GM10847 (cell line): ENCODE data around the gene URI1.

Source experiments
- POLR2A ChIP-seq: IDR thresholded peaks from 2 replicates; pipeline ENCODE4 v1.6.1; 2011; ENCODE audit not compliant: insufficient read length; ENCODE audit errors: extremely low read depth

The URI1 gene, protein sequence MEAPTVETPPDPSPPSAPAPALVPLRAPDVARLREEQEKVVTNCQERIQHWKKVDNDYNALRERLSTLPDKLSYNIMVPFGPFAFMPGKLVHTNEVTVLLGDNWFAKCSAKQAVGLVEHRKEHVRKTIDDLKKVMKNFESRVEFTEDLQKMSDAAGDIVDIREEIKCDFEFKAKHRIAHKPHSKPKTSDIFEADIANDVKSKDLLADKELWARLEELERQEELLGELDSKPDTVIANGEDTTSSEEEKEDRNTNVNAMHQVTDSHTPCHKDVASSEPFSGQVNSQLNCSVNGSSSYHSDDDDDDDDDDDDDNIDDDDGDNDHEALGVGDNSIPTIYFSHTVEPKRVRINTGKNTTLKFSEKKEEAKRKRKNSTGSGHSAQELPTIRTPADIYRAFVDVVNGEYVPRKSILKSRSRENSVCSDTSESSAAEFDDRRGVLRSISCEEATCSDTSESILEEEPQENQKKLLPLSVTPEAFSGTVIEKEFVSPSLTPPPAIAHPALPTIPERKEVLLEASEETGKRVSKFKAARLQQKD

DNA sequence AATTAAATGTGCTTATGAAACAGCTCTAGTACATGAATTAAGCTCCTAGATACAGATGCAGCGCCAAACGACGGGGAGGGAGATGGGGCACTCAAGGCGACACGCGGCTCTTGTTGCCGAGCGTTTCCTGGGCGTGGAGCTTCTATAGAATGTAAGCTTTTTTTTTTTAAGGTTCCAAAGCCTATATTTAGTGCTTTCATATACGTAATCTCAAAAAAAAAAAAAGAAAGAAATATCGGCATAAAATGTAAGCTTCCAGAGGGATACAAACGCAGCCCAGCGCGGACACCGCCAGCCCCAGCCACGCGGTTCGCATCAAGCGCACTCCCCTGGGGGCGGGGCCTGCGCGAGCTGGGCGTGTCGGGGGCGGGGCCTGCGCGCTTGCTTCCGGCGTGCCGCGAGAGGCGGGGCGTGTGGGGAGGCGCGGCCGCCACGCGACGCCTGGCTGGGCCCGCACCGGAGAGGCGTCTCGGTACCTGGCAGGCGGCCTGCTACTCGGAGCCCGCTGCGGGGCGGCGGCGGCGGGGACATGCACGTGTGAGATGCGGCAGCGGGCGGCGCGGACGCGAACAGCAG lies at the start of gene URI1:
URI1 (plus strand) TSS at position 412 of the 576 bp plus-strand sequence. CDS start 309 bp downstream, outside the sequence.
- TF ChIP-seq POLR2A = peak; percentile 67

DNA sequence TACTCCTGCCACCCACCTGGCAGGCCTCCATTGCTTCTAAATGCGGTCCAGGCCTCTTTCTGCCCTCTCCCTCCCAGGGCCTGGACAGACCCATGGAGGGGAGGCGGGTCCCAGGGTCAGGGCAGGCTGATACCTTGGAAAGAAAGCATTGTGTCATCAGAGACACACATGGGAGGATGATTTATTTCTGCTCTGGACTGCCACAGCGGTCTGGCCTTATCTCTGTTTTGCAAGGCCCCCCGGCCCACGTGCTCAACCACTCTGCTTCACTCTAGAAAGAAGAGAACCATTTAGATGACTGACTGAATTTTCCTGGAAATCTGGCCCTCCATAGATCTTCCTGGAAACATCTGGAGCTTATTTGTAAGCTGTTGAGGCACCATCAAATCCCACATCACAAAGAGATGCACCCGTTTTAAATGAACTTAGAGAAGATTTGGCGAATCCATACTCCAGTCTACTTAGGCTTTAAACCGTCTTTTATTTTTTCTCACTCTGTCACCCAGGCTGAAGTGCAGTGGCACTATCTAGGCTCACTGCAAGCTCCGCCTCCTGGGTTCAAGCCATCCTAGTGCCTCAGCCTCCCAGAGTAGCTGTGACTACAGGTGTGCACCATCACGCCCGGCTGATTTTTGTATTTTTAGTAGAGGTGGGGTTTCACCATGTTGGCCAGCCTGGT lies 48.3 kb upstream of the URI1 start:
- TF ChIP-seq POLR2A = no peak

DNA sequence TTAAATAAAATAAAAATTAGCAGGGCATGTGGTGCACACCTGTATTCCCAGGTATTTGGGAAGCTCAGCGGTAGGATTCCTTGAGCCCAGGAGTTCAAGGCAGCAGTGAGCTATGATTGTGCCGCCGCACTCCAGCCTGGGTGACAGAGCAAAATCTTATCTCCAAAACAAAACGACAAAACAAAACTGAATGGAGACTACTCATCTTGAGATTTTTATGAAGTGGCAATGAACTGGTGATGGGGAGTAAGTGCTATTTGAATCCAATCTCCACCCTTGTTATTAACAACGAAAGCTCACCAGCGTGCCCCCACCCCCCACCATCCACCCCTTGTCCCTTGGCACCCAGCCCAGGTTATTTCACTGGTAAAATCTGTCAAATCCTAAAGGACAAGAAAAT lies 45.2 kb upstream of the URI1 start:
- no peak for TF ChIP-seq POLR2A

DNA sequence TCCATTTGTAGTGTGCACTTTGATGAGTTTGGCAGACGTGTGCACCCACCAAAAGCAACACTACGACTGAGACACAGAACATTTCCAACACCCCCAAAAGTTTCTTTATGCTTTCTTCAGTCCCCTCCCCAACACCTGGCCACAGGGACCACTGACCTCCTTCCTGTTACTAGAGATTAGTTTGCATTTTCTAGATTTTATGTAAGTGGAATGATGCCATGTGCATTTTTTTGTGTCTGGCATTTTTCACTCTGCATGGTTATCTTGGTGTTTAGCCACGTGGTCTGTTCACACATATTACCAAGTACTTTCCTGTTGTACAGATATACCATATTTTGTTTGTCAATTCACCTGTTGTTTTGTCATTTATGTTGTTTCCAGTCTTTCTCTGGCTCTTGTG lies 44.6 kb upstream of the URI1 start:
- TF ChIP-seq POLR2A = no peak

DNA sequence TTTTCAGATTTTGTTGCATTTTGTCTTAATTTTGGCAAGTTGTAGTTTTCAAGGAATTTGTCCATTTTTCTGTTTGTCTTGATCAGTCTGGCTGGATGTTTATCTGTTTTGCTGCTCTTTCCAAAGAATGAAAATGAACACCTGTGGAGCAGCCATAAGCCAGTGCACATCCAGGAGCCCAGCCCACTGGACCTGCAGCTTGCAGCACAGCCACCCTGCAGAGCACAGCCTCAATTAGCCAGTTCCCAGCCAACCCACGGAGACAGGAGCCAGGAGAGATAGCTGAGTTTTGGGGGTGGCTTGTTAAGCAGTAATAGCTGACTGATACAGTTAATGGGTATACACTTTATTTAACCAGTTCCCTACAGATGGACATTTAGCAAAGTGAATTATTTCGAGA lies 38.0 kb upstream of the URI1 start:
- no peak for TF ChIP-seq POLR2A

DNA sequence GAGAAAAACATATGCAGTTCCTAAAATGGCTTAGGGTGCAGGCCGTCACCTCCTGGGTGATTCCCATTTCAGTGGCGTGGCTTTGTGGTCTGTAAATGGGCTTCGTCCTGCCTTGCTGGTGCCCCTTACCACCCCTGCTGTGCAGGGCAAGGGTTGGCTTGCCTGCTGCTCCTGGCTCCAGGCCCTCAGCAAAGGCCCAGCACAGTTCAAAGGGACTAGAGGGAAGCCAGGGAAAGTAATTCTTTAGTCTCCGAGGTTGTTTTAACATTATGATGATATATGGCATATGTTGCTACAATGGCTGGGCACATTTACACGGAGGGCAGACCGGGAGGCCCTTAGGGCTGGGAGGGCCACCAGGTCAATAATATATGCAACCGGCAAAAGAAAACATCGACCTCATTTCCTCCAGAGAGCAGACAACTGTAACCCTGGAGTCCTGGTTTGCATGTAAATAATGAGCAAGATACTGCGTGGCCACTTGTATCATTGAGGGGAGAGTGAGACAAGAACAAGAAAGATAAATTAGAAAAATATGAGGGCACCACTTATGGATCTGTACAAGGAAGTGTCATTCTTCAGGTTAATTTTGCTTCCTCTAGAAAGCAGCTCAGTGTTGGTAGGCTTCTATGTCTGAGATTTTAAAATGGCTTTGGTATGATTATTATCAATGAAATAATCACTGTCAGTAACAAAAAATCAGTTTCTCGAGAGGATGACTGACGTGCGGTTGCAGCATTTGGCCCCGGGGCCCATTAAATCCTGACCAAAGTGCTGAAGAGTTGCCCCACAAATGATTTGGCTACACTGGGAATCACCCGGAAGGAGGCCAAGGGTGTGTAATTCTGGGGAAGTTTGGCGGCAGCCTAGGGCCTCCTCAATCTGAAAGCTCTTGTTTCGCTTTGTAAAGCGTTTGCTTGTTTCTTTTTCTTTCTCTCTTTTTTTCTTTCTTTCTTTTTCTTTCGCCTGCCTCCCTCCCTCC lies 32.8 kb upstream of the URI1 start:
- no peak for TF ChIP-seq POLR2A

DNA sequence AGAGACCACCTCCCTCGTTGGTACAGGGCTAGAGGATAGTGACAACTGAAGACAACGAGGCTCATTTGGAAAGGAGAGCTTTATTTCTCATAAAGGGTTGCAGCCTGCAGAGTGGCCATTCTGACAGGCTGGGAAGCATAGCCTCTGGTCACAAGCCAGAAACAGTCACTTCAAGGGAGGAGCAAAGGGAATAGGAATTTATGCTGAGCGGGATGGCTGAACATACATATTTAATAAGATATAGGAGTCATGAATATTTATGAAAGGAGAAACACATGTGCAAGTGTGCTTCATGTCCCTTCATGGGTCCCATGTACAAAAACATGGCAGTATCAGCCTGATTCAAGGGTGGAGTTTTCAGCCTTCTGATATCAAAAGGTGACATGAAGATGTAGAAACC lies 27.1 kb upstream of the URI1 start:
- no peak for TF ChIP-seq POLR2A

DNA sequence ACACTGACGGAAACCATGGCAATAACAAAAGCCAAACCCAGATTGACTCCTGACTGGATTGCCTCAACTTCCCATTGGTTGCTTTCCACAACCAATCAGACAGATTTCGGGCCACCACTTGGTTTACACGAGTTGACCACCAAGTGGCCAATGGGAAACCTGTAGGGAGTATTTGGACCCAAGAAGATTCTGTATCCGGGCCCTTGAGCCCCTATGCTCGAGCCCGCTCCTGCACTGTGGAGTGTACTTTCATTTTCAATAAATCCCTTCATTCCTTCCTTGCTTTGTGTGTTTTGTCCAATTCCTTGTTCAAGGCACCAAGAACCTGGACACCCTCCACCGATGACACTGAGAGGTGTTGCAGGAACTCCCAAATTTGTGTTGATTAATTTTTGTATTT lies 24.1 kb upstream of the URI1 start:
- no peak for TF ChIP-seq POLR2A

DNA sequence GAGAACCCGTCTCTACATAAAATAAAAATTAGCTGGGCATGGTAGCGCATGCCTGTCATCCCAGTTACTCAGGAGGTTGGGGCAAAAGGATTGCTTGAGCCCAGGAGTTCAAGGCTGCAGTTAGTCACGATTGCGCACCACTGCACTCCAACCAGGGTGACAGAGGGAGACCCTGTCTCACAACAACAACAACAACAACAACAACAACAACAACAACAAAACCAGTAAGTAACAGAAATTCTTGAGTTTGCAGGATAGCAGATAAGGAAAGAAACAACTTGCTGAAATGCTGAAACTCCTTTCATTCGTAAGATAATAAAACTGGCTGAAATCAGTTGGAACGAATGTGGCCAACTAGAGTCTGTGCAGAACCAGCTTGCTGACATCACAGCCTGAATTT lies 23.1 kb upstream of the URI1 start:
- TF ChIP-seq POLR2A = no peak

DNA sequence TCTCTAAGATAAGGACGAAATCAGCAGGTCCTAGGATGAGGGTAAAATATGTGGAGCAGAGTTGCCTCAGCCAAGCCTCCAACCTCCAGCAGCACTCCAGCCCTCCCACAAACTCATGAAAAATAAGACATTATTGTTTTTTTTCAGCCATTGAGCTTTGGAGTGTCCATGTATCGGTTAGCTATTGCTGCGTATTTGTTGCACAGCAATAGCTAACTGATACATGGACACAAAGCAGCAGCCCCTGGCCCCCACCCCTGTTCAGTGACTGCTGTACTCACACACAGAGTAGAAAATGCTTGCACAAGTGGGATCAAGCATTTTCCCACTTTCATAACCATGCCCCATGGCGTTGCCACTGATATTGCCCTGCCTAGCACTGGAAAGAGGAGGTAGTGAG lies 19.1 kb upstream of the URI1 start:
- TF ChIP-seq POLR2A = no peak

DNA sequence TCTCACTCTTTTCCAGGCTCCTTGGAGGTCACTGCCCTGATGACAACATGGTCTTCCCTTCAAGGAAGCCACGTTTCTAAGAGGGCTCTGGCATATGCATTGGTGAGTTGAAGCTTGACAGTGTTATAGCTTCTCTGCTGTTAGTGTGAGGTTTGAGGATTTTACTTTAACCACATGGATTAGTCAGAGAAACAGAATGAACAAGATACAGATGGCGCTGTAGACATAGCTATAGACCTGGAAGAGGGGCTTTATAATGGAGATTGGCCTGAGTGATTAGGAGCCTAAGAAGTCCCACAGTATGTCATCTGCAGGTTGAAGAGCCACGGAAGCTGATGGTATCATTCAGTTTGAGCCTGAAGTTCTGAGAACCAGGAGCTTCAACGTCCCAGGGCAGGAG lies 18.4 kb upstream of the URI1 start:
- no peak for TF ChIP-seq POLR2A

DNA sequence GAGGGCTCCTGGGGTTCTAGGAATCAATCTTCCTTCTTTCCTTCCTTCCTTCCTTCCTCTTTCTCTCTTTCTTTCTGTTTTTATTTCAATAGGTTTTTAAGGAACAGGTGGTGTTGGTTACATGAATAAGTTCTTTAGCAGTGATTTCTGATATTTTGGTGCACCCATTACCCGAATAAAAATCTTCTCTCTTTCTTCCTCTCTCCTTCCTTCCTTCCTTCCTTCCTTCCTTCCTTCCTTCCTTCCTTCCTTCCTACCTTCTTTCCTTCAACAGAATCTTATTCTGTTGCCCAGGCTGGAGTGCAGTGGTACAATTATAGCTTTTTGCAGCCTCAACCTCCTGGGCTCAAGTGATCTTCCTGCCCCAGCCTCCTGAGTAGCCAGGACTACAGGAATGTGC lies 16.0 kb upstream of the URI1 start:
- TF ChIP-seq POLR2A = no peak

DNA sequence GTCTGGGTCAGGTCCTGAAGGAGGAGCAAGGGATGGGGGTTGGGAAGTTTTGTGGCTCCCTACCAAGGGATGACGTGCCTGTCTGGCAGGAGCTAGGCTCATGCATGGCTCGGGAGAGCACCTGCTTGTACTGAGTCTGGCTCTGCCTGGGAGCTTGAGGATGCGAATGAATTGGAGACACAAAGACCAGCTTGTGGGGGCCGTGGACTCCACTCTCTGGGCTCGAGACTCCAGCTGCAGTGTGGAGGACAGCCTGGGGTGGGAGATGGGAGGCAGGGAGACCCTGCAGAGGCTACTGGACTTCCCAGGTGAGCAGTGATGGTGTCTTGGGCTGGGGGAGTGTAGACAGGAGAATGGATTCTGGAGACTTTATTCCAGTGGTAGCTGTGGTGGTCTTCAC lies 15.2 kb upstream of the URI1 start:
- TF ChIP-seq POLR2A = no peak

DNA sequence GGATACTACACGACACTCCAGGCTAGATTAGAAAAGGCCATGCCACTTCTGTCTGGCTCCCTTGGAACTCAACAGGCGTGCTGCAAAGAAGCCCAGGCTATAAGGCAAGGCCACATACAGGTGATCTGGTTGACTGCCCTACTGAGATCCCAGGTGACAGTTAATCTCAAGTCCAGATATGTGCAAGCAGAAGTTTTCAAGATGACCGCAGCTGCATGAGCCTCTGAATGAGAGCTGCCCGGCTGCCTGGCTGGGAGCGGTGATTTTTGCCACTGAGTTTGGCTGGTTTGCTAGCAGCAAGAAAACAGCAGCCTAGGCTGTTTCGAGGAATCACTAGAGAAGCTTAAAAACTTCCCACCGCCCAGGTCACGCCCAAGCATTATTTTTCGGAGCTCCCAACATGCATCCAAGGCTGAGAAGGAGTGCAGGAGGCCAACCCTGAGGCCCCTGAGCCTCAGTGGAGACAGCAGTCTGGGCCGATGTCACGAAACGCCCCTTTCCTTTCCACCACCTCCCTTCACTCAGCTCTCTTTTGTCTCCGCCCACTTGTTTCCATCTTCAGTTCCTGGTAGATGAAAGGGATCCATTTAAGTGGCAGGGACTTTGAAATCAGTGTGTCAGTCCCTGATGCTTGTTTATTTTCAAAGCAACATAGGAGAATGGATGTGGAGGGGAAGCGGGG lies 14.0 kb upstream of the URI1 start:
- no peak for TF ChIP-seq POLR2A
